Ovary (tissue), 9 donors: ENCODE measurements around the gene FHOD3. TPM values are rescaled to one million over a fixed set of nuclear protein-coding genes. Genes with fewer than 3 reads are reported as not detected.

Experiments
- DNase-seq, 5 donors: peaks; one replicate each; pipeline ENCODE4 v3.0.0-alpha.2; 2019 to 2020
- H3K27ac ChIP-seq, 2 donors: fragments of 200-600 bp; one replicate each; pipeline versions ENCODE4 v1.5.1 to v1.8.0; 2019 to 2022
- H3K27me3 ChIP-seq: fragments of 200-600 bp; one replicate; pipeline ENCODE4 v1.8.0; 2022
- H3K36me3 ChIP-seq: fragments of 200-600 bp; sonication (generic); one replicate; pipeline ENCODE4 v1.5.1; 2019
- H3K4me1 ChIP-seq: one replicate; pipeline ENCODE4 v1.8.1; 2013; ENCODE audit warnings: mild to moderate bottlenecking, moderate library complexity; ENCODE audit not compliant: insufficient read depth
- H3K4me3 ChIP-seq: fragments of 200-600 bp; sonication (generic); one replicate; pipeline ENCODE4 v1.5.1; 2017
- H3K9me3 ChIP-seq, 2 donors: fragments of 200-600 bp in 1 of 2; sonication (generic) in 1 of 2; one replicate each; pipeline versions ENCODE4 v1.5.1 to v1.8.1; 2013 to 2019; ENCODE audit warnings: mild to moderate bottlenecking in 1 of 2, moderate library complexity in 1 of 2
- EP300 ChIP-seq: sonication (generic); formaldehyde crosslinking; IDR thresholded peaks from one replicate; pipeline ENCODE4 v1.6.1; 2017; ENCODE audit warnings: antibody characterized with exemption
- POLR2A ChIP-seq: fragments of 450-650 bp; IDR thresholded peaks from one replicate; pipeline ENCODE4 v1.6.1; 2017; ENCODE audit warnings: antibody characterized with exemption, mild to moderate bottlenecking, moderate library complexity
- WGBS, 3 donors: extraction: QIAGEN DNeasy Blood & Tissue Kit in 1 of 3; methylation state at CpG; one replicate each; pipeline versions ENCODE4 v1.1.5 to v1.1.7; 2013 to 2017; 5-methylcytosine and 5-hydroxymethylcytosine counted together
- intact Hi-C, 4 donors: fragments of 100-400 bp; cut with DNase I; formaldehyde crosslinking; loops; one replicate each; pipeline versions ENCODE4 v1.11.0 to v1.15.1; 2022 to 2023
- polyA plus RNA-seq, 2 donors: library from polyadenylated mRNA; stranded (reverse); fragments of 200-250 nt in 1 of 2; fragments of 350-450 nt in 1 of 2; fragmentation: Illumina TruSeq in 1 of 2; extraction: RNeasy Lipid Tissue Mini Kit (QIAGEN cat#74804) in 1 of 2; gene quantifications; one replicate each; pipeline ENCODE4 v1.2.3, GENCODE V29; 2013 to 2014
- total RNA-seq, 7 donors: library from RNA; depleted of rRNA in 2 of 7; stranded (reverse); fragments of >200 nt in 2 of 7; fragmentation: NEBNext Ultra II Directional in 3 of 7; extraction: Animal tissue kit (Norgen Biotek cat#: 25700) in 3 of 7; gene quantifications; one replicate each; pipeline versions ENCODE4 v1.1.0 to v1.2.4, GENCODE V29; 2016 to 2023
- TF ChIP-seq, protein P1 (sequence below), 3 donors: fragments of 450-650 bp in 2 of 3; fragments of 200-600 bp in 1 of 3; IDR thresholded peaks; one replicate each; pipeline versions ENCODE4 v1.5.1 to v1.8.0; 2016 to 2022; ENCODE audit warnings: antibody characterized with exemption in 3 of 3, mild to moderate bottlenecking in 1 of 3
- donor health status: DM: no; HTN: no; CAD: no; lungs with moderate emphysema.
- donor health status: DM: no; HTN: no; CAD: no.
- donor health status: Bipolar disorder and iron deficiency.
- donor health status: DM: yes; HTN: yes; CAD: no.
- donor health status: DM: no; HTN: no; CAD: no.
- donor health status: DM: yes; HTN: yes; CAD: no.

FHOD3 gene
- total and polyA plus RNA-seq, 9 donors: 3.5 to 62.5 (median 11.0) TPM

DNA sequence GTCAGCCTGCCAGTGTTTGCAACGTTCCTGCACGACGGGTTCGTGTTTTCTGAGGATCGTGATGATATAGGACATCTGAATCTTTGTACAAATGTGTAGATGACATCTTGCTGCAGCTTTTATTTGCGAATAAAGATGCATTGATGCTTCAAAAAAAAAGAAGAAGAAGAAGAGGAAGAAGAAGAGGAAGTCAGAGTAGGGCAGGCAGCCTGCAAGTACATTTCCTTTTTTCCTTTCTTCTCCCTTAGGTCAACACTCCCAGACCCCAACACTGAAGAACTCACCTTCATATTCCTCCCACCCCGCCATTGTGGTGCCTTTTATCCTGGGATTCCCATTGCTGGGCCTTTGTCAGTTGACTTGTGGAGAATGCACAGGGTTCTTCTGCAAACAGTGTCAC is 91.5 kb downstream of the FHOD3 start:
- no peaks in the 10 kb centered on the region for H3K27me3 ChIP-seq
- intact Hi-C loops: no loop called here
- no peak overlapping the region for H3K4me3 ChIP-seq
- no peaks in the 10 kb centered on the region for H3K36me3 ChIP-seq
- H3K9me3 ChIP-seq: no peaks in the 10 kb centered on the region
- H3K4me1 ChIP-seq: no peaks in the 10 kb centered on the region
- 89 to 93% (median 92%) methylated on average over 7 of the region's 7 CpGs for WGBS, 3 donors
- H3K27ac ChIP-seq: no peak overlapping the region
- TF ChIP-seq EP300 (no peak), POLR2A (no peak)
- TF ChIP-seq, protein P1, sequence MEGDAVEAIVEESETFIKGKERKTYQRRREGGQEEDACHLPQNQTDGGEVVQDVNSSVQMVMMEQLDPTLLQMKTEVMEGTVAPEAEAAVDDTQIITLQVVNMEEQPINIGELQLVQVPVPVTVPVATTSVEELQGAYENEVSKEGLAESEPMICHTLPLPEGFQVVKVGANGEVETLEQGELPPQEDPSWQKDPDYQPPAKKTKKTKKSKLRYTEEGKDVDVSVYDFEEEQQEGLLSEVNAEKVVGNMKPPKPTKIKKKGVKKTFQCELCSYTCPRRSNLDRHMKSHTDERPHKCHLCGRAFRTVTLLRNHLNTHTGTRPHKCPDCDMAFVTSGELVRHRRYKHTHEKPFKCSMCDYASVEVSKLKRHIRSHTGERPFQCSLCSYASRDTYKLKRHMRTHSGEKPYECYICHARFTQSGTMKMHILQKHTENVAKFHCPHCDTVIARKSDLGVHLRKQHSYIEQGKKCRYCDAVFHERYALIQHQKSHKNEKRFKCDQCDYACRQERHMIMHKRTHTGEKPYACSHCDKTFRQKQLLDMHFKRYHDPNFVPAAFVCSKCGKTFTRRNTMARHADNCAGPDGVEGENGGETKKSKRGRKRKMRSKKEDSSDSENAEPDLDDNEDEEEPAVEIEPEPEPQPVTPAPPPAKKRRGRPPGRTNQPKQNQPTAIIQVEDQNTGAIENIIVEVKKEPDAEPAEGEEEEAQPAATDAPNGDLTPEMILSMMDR (IDR thresholded peaks at IDR 0.05): no peak
- no peak for DNase-seq

DNA sequence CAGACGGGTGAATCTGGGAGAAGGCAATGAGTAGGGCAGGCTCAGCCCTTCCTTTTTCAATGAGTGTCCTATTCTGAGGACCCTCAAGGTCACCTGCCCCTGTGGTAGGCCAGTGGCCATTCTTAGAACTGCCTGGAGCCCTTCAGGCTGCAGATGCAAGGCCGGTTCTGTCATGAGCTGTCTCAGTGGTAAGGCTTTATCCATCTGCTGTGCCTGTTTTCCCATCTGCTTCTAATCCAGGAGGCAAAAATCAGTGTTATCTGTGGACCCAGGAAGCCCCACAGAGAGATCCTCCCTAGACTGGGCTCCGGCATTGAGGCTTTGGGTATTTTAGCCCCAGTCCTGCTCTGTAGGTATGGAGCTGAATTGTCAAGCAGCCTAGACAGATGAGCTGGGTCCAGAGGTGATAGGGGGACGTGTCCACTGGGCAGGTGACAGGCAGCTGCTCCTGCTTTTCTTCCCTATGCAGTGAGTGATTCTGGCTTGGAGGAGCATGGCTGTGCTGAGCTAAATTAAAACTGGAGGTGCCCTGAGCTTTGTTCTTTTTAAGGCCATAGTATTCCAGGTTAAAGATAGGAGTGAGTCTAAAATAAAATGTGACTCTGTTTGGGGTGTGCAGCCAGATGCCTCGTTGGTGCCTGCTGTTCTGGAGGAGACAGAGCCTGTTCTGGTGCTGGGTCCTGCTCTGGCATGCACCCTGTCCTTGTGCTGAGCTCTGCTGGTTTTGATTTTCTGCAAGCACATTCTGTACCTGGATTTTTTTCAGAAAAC is 92.5 kb downstream of the FHOD3 start:
- DNase-seq: no peak
- Histone ChIP-seq H3K4me3 (no peak overlapping the region), H3K27ac (no peak overlapping the region), H3K36me3 (no peaks in the 10 kb centered on the region), H3K4me1 (no peaks in the 10 kb centered on the region), H3K9me3 (no peaks in the 10 kb centered on the region), H3K27me3 (no peaks in the 10 kb centered on the region)
- WGBS, 3 donors: 70 to 76% (median 76%) methylated on average over 5 of the region's 5 CpGs
- TF ChIP-seq, protein P1 (IDR thresholded peaks at IDR 0.05): no peak
- TF ChIP-seq POLR2A (no peak), EP300 (no peak)
- intact Hi-C loops: no loop called here

DNA sequence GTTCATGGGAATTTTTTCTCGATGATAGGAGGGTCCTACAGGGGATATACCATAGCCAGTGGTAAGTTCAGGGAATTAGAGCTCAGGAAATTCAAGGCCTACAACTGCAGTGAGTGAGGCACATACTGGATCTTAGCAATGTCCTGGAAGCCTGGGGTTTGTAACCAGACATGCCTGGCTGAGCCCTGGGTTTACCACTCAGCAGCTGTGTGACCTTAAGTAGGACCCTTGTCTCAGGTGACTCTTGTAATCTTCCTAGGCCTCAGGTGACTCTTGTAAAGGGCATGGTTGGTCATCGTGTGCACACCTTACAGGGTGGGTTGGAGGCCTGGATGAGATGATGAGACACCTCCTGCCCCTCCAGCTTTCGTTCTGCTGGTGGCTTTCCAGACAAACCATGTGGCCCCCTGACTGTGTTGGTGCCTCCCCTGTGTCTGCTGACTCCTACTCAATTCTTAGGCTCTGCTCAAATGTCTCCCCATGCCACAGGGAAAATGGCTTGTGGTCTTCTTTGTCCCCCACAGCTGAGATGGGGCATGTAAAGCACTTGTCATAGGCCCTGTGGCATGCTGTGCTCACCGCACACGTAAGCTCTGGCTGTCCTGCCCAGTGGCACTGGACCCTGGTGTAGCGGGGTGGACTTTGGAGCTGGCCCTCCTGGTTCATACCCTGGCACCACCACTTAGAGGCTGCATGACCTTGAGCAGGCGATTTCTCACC is 94.1 kb downstream of the FHOD3 start:
- no peak overlapping the region for H3K27ac ChIP-seq
- TF ChIP-seq, protein P1 (IDR thresholded peaks at IDR 0.05): no peak
- TF ChIP-seq POLR2A (no peak), EP300 (no peak)
- no peaks in the 10 kb centered on the region for H3K36me3 ChIP-seq
- H3K9me3 ChIP-seq: no peaks in the 10 kb centered on the region
- H3K4me1 ChIP-seq: no peaks in the 10 kb centered on the region
- intact Hi-C loops: no loop called here
- no peak overlapping the region for H3K4me3 ChIP-seq
- H3K27me3 ChIP-seq: no peaks in the 10 kb centered on the region
- no peak for DNase-seq
- 92 to 96% (median 94%) methylated on average over 7 of the region's 7 CpGs for WGBS, 3 donors

DNA sequence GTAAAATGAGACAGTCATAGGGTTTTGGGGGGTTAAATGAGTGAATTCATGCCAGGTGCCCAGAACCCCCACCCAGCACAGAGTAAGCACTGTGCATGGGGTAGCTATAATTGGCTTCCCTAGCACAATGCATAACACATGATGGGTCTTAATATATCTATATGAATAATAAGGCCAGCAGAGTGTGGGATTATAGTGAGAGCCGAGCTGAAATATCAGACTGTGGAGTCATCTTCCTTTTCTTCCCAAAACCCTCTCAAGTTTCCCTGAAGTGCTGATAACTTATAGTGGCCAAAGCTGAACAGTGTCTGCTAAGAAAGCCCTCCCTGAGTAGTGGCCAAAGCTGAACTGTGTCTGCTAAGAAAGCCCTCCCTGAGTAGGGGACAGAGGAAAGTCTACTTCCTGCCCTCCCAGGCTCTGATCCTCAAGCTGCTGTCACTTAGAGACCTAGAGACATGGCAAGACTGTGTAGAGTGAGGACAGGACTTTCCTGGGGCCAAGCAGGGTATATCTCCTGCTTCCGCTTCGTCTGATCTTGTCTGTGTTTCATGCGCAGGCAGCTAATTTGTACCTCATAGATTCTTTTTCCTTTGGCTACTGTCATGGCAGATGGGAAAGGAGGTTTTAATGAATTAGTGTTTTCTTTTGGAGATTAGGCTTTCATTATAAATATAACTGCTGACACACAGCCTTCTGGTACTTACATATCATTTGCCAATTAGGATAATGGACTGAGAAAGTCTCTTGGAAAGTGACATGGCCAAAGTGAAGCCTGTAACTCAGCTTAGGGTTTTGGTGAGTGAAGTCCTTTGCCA is 94.9 kb downstream of the FHOD3 start:
- H3K4me3 ChIP-seq: no peak overlapping the region
- H3K4me1 ChIP-seq: no peaks in the 10 kb centered on the region
- no peaks in the 10 kb centered on the region for H3K36me3 ChIP-seq
- DNase-seq: no peak
- intact Hi-C loops: no loop called here
- WGBS, 3 donors: 79 to 88% (median 87%) methylated on average over 4 of the region's 4 CpGs
- no peak overlapping the region for H3K27ac ChIP-seq
- TF ChIP-seq, protein P1 (IDR thresholded peaks at IDR 0.05): no peak
- no peak for TF ChIP-seq EP300
- no peaks in the 10 kb centered on the region for H3K9me3 ChIP-seq
- H3K27me3 ChIP-seq: no peaks in the 10 kb centered on the region
